8988T (cell line): Measurements from ENCODE around the gene NDUFAF7.
"Not testable (repeated sequence)": the region's sequence is repeated elsewhere in the genome, so short reads cannot be mapped to it uniquely, and the experiment has no call there.

Experiments
- DNase-seq: peaks from one replicate; pipeline ENCODE4 v3.0.0; 2011

NDUFAF7 gene, protein sequence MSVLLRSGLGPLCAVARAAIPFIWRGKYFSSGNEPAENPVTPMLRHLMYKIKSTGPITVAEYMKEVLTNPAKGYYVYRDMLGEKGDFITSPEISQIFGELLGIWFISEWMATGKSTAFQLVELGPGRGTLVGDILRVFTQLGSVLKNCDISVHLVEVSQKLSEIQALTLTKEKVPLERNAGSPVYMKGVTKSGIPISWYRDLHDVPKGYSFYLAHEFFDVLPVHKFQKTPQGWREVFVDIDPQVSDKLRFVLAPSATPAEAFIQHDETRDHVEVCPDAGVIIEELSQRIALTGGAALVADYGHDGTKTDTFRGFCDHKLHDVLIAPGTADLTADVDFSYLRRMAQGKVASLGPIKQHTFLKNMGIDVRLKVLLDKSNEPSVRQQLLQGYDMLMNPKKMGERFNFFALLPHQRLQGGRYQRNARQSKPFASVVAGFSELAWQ

GRCh38 chr2:37231241-37232130 lies at the start of gene NDUFAF7, which contains the start of gene CEBPZ:
Gene NDUFAF7 (plus strand): TSS chr2:37231658. CDS start chr2:37231706, 48 bp downstream.
Gene CEBPZ (minus strand): TSS chr2:37231596. CDS start chr2:37231567, 29 bp downstream.
- peak; percentile 79 for DNase-seq

DNA sequence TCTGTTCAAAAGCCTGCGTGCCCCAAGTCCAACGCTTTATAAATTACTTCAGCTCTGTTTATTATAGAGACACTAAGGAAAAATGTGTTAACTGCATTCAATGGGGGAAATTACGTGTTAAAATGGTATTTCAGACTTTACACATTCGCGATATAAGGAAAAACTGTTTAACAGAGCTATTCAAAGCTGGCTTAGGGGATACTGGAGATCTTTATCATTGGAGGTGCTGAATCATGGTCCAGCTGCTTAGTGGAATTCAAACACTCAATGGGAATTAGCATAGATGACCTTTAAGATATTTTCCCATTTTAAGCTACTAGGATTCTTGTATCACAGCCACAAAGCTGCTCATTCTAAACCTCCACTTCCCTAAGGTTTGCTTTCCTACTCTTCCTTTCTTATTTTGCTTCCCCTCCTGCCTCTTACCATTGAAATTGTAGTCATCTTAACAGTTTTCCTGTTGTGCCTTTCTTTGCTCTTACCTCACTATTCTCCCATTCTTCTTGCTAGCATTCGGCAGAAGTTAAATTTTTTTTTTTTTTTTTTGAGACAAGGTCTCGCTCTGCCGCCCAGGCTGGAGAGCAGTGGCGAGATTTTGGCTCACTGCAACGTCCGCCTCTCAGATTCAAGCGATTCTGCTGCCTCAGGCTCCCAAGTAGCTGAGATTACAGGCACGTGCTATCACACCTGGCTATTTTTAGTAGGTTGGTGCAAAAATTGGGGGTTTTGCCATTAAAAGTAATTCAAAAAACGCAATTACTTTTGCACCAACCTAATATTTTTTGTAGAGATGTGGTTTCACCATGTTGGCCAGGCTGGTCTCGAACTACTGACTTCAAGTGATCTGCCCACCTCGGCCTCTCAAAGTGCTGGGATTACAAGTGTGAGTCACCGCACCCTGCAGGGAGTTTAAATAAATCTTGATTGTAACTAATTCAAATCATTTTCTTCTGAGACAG lies 49.5 kb upstream of the NDUFAF7 start:
- no peak for DNase-seq

DNA sequence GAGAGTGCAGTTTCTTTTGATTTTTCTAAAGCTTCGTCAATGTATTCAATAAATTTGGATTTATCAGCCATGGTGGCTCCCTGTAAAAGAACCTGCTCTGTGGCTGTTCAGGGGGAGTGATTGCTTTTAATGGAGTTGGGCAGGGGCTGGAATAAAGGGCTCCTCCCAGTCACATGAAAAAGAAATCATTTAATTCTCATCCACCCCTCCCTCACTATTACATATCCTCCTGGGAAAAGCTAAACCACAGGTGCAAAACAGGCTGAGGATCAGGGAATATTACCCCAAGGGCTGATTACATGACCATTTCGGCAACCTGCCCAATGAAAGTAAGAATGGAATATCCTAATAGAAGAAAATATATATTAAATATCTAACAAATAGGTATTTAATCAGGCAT lies 42.9 kb upstream of the NDUFAF7 start, which contains the start of gene SULT6B1:
Gene SULT6B1 (minus strand): TSS at position 101 of the 400 bp plus-strand sequence. CDS start 30 bp downstream, at position 71.
- DNase-seq = no peak

GRCh38 chr2:37189452-37190153 lies 41.9 kb upstream of the NDUFAF7 start:
- no peak for DNase-seq

GRCh38 chr2:37190290-37190689 lies 41.2 kb upstream of the NDUFAF7 start:
- no peak for DNase-seq

- no peak for DNase-seq
Measured at GRCh38 chr2:37191253-37191652, 40.2 kb upstream of the NDUFAF7 start.

- DNase-seq = no peak
Measured at GRCh38 chr2:37191747-37192146, 39.7 kb upstream of the NDUFAF7 start.

GRCh38 chr2:37192551-37192950 lies 38.9 kb upstream of the NDUFAF7 start:
- no peak for DNase-seq

DNA sequence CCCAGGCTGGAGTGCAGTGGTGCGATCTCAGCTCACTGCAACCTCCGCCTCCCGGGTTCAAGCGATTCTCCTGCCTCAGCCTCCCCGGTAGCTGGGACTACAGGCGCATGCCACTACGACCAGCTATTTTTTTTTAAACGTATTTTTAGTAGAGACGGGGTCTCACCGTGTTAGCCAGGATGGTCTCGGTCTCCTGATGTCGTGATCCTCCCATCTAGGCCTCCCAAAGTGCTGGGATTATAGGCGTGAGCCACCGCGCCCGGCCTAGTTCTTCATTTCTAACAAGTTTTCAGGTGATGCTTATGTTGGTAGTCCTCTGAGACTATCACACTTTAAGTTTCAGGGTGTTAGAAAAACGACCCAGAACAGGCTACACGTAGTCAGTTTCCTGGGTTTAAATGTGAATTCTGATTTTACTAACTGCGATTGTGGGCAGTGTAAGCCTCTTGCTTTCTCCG lies 35.6 kb upstream of the NDUFAF7 start:
- not testable (repeated sequence) for DNase-seq

GRCh38 chr2:37196320-37197195 lies 34.9 kb upstream of the NDUFAF7 start, which contains the start of gene CEBPZOS:
Gene CEBPZOS (plus strand): TSS chr2:37196496. CDS start chr2:37199705, 3,209 bp downstream.
- peak; percentile 63 for DNase-seq

DNA sequence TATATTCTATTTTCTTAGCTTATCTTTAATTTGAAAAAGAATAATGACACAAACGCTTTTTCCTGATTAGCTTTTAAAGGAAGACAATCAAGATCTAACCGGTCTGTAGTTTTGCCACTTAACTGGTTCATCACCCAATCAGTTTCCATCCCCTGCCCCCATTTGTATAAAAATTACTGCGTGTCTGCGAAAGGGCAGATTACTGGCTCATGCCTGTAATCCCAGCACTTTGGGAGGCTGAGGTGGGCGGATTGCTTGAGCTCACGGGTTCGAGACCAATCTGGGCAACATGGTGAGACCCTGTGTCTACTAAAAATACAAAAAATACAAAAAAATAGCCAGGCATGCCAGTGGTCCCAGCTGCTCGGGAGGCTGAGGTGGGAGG lies 32.8 kb upstream of the NDUFAF7 start:
- no peak for DNase-seq

- DNase-seq = no peak
Measured at GRCh38 chr2:37201208-37201607, 30.2 kb upstream of the NDUFAF7 start.

DNA sequence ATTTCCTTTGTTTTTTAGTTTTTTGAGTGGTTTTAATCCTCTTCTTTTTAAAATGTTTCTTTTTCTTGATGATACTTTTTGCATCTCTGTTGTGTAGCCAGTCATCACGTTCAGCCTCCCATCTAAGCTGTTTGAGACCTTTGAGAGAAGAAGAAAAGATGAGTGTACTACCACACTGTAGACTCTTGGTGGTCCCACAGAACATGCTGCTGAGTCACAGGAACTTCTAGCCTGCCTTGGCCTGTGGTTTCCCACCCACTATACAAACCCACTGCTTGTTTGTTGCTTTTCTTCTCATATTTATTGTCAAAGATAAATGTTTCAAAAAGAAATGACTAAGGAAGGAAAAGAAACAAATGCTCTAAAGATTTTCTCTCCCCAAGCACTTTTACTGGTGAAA lies 29.7 kb upstream of the NDUFAF7 start:
- no peak for DNase-seq

DNA sequence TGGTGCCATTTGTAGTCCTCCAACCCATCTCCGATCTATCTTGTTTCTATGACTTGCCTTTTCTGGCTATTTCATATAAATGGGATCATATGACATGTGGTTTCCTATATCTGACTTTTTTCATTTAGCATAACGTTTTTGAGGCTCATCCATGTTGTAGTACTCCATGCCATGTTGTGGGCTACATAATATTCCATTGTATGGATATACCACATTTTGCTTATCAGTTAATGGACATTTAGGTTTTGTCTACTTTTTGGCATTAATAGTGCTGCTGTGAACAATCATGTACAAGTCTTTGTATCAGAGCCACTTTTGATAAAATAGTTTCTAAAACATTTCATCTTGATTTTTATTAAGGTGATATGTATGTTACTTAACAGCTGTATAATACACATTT lies 27.8 kb upstream of the NDUFAF7 start:
- no peak for DNase-seq

GRCh38 chr2:37205071-37205661 lies 26.3 kb upstream of the NDUFAF7 start:
- DNase-seq = not testable (repeated sequence)

- DNase-seq = no peak
Measured at GRCh38 chr2:37205689-37206341, 25.6 kb upstream of the NDUFAF7 start.

DNA sequence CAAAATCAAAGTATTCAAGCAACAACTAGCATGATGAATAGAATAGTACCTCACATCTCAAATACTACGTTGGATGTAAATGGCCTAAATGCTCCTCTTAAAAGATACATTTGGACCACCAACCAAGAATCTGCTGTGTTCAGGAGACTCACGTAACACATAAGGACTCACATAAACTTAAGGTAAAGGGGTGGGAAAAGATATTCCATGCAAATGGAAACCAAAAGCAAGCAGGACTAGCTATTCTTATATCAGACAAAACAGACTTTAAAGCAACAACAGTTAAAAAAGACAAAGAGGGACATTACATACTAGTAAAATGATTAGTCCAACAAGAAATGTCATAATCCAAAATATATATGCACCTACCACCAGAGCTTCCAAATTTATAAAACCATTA lies 24.7 kb upstream of the NDUFAF7 start:
- not testable (repeated sequence) for DNase-seq

DNA sequence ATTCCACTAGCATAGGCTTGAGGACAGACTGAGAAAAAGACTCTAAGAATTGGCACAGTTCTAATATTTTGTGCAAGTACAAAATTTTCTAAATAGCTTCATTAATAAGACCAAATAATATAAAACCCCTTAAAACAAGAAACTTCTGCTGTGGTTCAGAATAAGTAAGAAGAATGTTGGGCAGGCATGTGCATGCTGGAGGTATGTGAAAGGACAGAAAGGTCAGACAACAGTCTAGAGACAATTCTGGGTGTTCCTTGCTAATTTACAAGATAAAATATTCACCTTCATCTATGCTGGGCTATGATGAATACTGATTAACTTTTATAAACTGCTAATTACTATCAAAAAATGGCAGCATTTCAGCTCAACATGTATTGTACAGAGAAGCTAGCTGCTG lies 20.2 kb upstream of the NDUFAF7 start:
- no peak for DNase-seq

DNA sequence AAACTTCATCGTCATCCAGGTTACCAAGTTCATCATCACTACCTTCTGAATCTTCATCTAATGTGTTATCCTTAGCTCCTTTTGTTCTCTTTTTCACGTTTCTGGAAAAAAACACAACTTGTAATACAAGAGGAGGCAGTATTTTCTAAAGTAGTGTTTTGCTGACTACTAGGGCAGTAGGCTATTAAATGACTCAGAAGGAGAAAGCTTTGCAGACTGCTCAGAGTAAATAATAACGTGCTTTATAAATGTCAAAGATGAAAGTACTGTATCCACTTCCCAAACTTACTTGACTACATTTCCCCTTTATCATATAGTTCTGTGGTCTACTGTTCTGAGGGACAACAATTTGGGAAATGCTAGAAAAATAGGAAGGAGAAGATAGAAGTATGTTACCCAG lies 19.5 kb upstream of the NDUFAF7 start:
- no peak for DNase-seq
